ENCODE data around the gene UBA52. TPM values are rescaled to one million over a fixed set of nuclear protein-coding genes. Genes with fewer than 3 reads are reported as not detected.

UBA52 gene
- total and polyA plus RNA-seq, 2 of the 13 experiments (the other 11 are each of a cell fraction or from before 2014, with no cell fraction given) = 959 to 1,782 TPM

GRCh38 chr19:18557411-18558201 is 14.1 kb upstream of the UBA52 start, which contains the start of gene KXD1 (continued):
- TF ChIP-seq ZBTB4 (CRISPR knock-in tag; IDR thresholded peaks at IDR 0.05; ENCODE audit: borderline replicate concordance) (0 out of 2 replicates have a peak, but pooled peaks have one; percentile 20), MAFG (CRISPR knock-in tag; IDR thresholded peaks at IDR 0.05) (no peak), ZNF180 (CRISPR knock-in tag; IDR thresholded peaks at IDR 0.05; ENCODE audit: borderline replicate concordance, low read depth) (no peak), ZNF562 (CRISPR knock-in tag; IDR thresholded peaks at IDR 0.05; ENCODE audit: borderline replicate concordance) (no peak), MLLT10 (CRISPR knock-in tag; IDR thresholded peaks at IDR 0.05) (no peak), ZNF350 (CRISPR knock-in tag; IDR thresholded peaks at IDR 0.05; ENCODE audit: borderline replicate concordance, low read depth) (peak; percentile 33; the same call in 1 of the 2 replicates), DZIP1 (CRISPR knock-in tag; IDR thresholded peaks at IDR 0.05) (no peak), ZNF552 (CRISPR knock-in tag; IDR thresholded peaks at IDR 0.05; ENCODE audit: borderline replicate concordance) (no peak), HNRNPK (IDR thresholded peaks at IDR 0.05; ENCODE audit: low read depth, low read length, poor library complexity, severe bottlenecking) (no peak), ATRX (CRISPR knock-in tag; IDR thresholded peaks at IDR 0.05; ENCODE audit: borderline replicate concordance) (no peak), ZNF781 (CRISPR knock-in tag; IDR thresholded peaks at IDR 0.05; ENCODE audit: borderline replicate concordance, not compliant biosample characterization) (no peak)
- TF ChIP-seq, protein P1, sequence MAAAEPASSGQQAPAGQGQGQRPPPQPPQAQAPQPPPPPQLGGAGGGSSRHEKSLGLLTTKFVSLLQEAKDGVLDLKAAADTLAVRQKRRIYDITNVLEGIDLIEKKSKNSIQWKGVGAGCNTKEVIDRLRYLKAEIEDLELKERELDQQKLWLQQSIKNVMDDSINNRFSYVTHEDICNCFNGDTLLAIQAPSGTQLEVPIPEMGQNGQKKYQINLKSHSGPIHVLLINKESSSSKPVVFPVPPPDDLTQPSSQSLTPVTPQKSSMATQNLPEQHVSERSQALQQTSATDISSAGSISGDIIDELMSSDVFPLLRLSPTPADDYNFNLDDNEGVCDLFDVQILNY (CRISPR knock-in tag; conservative IDR thresholded peaks at IDR 0.05) = peak; percentile 52; the same call in 1 of the 2 replicates
- TF ChIP-seq, protein P2, sequence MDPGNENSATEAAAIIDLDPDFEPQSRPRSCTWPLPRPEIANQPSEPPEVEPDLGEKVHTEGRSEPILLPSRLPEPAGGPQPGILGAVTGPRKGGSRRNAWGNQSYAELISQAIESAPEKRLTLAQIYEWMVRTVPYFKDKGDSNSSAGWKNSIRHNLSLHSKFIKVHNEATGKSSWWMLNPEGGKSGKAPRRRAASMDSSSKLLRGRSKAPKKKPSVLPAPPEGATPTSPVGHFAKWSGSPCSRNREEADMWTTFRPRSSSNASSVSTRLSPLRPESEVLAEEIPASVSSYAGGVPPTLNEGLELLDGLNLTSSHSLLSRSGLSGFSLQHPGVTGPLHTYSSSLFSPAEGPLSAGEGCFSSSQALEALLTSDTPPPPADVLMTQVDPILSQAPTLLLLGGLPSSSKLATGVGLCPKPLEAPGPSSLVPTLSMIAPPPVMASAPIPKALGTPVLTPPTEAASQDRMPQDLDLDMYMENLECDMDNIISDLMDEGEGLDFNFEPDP (CRISPR knock-in tag; conservative IDR thresholded peaks at IDR 0.05) = no peak
- TF ChIP-seq, protein P3, sequence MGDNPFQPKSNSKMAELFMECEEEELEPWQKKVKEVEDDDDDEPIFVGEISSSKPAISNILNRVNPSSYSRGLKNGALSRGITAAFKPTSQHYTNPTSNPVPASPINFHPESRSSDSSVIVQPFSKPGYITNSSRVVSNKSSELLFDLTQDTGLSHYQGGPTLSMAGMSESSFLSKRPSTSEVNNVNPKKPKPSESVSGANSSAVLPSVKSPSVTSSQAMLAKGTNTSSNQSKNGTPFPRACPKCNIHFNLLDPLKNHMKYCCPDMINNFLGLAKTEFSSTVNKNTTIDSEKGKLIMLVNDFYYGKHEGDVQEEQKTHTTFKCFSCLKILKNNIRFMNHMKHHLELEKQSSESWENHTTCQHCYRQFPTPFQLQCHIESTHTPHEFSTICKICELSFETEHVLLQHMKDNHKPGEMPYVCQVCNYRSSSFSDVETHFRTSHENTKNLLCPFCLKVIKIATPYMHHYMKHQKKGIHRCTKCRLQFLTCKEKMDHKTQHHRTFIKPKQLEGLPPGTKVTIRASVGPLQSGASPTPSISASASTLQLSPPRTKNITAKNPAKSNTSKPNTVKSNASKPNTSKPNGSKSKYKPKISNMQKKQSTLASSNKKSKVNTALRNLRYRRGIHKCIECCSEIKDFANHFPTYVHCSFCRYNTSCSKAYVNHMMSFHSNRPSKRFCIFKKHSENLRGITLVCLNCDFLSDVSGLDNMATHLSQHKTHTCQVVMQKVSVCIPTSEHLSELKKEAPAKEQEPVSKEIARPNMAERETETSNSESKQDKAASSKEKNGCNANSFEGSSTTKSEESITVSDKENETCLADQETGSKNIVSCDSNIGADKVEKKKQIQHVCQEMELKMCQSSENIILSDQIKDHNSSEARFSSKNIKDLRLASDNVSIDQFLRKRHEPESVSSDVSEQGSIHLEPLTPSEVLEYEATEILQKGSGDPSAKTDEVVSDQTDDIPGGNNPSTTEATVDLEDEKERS (CRISPR knock-in tag; IDR thresholded peaks at IDR 0.05) = peak; percentile 54; the same call in 1 of the 2 replicates
